ENCODE measurements around the gene MAPK8. TPM values are rescaled to one million over a fixed set of nuclear protein-coding genes. Genes with fewer than 3 reads are reported as not detected.

MAPK8 gene
- polyA plus RNA-seq, 1 of the 3 experiments (the other 2 are of a cell fraction) = 26.4 TPM

DNA sequence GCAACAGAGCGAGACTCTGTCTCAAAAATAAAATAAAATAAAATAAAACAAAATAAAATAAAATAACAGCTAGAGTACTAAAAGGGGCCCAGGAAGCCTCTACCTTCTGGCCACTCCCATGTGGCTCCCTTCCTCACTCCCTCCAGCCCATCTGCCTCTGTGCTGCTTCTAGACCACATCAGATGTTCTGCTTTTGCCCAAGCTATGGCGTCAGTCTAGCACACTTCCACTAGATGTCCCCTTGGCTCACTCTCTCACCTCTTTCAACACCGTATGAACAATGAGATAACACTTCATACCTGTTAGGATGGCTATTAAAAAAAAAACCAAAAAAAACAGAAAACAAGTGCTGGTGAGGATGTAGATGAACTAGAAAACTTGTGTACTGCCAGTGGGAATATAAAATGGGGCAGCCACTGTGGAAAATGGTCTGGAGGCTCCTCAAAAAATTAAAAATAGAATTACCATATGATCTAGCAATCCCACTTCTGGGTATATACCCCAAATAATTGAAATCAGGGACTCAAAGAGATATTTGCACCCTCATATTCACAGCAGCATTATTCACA lies 166.1 kb downstream of the MAPK8 start:
- no peak for DNase-seq
- Histone ChIP-seq H3F3A (replicated peaks; ENCODE audit: insufficient read depth) (peaks cover 3% of the 10 kb centered on the region), H3K9me2 (no peaks in the 10 kb centered on the region), H3K27ac (ENCODE audit: low read depth in 2 of 2, low read length in 1 of 2) (no peak overlapping the region), H3K79me2 (ENCODE audit: insufficient read depth) (peaks cover 55% of the 10 kb centered on the region), H3K9me3 (no peaks in the 10 kb centered on the region), H3K36me3 (replicated peaks in 1 of 2; ENCODE audit: control insufficient read depth in 1 of 2, insufficient read depth in 2 of 2, low read length in 1 of 2) (peaks cover 0 to 5% of the 10 kb centered on the region in 2 experiments), H3K4me1 (ENCODE audit: control insufficient read depth in 1 of 2, insufficient read depth in 2 of 2, low read depth in 1 of 2, low read length in 1 of 2) (peaks cover 0 to 52% of the 10 kb centered on the region in 2 experiments; a peak in 1 of 4 replicates), H3K9ac (no peak overlapping the region), H3K27me3 (ENCODE audit: insufficient read depth) (no peaks in the 10 kb centered on the region), H4K20me1 (ENCODE audit: insufficient read depth) (peaks cover 28% of the 10 kb centered on the region), H3K4me3 (ENCODE audit: low read depth in 2 of 2, low read length in 1 of 2) (no peak overlapping the region), H2AFZ (ENCODE audit: low read depth) (no peak overlapping the region), H3K4me2 (no peak overlapping the region)
- CTCF ChIA-PET = interaction anchor here (1.8 kb wide), 1 partner anchor 184 kb away, joined by 5 read pairs; no protein-coding TSS in a partner anchor
- 95% methylated on average over 2 of the region's 3 CpGs for WGBS (ENCODE audit: low lambda C conversion rate)
- POLR2A ChIA-PET = no interaction called here
- TF ChIP-seq POLR2AphosphoS5 (IDR thresholded peaks at IDR 0.05; ENCODE audit: low read depth, low read length) (no peak), CHD2 (IDR thresholded peaks at IDR 0.05; ENCODE audit: low read length, partially characterized antibody) (no peak), USF1 (IDR thresholded peaks at IDR 0.05; ENCODE audit: borderline replicate concordance, low read depth) (no peak), SIN3A (IDR thresholded peaks at IDR 0.05; ENCODE audit: borderline replicate concordance, low read depth, low read length) (no peak), SMC3 (IDR thresholded peaks at IDR 0.05; ENCODE audit: low read depth, low read length) (no peak), GATA2 (CRISPR knock-in tag; IDR thresholded peaks at IDR 0.05) (no peak), FOXM1 (IDR thresholded peaks at IDR 0.05; ENCODE audit: low read depth) (no peak), TCF12 (IDR thresholded peaks at IDR 0.05) (no peak), RFX5 (IDR thresholded peaks at IDR 0.05; ENCODE audit: low read length) (no peak), TEAD4 (IDR thresholded peaks at IDR 0.05; ENCODE audit: borderline replicate concordance, insufficient read depth) (no peak), RAD21 (IDR thresholded peaks at IDR 0.05; ENCODE audit: low read length) (no peak), JUND (IDR thresholded peaks at IDR 0.05) (no peak), TAF1 (IDR thresholded peaks at IDR 0.05; ENCODE audit: borderline replicate concordance, low read depth, low read length) (no peak), ELF1 (IDR thresholded peaks at IDR 0.05) (no peak), NRF1 (IDR thresholded peaks at IDR 0.05; ENCODE audit: low read depth, low read length) (no peak), RCOR1 (IDR thresholded peaks at IDR 0.05; ENCODE audit: low read length) (no peak), REST (IDR thresholded peaks at IDR 0.05; ENCODE audit: low read depth, low read length) (no peak)
- TF ChIP-seq, protein P1, sequence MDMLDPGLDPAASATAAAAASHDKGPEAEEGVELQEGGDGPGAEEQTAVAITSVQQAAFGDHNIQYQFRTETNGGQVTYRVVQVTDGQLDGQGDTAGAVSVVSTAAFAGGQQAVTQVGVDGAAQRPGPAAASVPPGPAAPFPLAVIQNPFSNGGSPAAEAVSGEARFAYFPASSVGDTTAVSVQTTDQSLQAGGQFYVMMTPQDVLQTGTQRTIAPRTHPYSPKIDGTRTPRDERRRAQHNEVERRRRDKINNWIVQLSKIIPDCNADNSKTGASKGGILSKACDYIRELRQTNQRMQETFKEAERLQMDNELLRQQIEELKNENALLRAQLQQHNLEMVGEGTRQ (IDR thresholded peaks at IDR 0.05; ENCODE audit: borderline replicate concordance, low read depth, low read length) = no peak
- TF ChIP-seq, protein P2, sequence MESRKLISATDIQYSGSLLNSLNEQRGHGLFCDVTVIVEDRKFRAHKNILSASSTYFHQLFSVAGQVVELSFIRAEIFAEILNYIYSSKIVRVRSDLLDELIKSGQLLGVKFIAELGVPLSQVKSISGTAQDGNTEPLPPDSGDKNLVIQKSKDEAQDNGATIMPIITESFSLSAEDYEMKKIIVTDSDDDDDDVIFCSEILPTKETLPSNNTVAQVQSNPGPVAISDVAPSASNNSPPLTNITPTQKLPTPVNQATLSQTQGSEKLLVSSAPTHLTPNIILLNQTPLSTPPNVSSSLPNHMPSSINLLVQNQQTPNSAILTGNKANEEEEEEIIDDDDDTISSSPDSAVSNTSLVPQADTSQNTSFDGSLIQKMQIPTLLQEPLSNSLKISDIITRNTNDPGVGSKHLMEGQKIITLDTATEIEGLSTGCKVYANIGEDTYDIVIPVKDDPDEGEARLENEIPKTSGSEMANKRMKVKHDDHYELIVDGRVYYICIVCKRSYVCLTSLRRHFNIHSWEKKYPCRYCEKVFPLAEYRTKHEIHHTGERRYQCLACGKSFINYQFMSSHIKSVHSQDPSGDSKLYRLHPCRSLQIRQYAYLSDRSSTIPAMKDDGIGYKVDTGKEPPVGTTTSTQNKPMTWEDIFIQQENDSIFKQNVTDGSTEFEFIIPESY (IDR thresholded peaks at IDR 0.05; ENCODE audit: borderline replicate concordance, low read depth) = no peak
